ENCODE results near the gene TNIK. TPM values are rescaled to one million over a fixed set of nuclear protein-coding genes. Genes with fewer than 3 reads are reported as not detected.

Gene TNIK
- total RNA-seq, 1 experiment from 2014 or later: 22.4 TPM

- TF ChIP-seq CTCF (IDR thresholded peaks at IDR 0.05; ENCODE audit: insufficient read depth in 1 of 2, low read depth in 1 of 2, low read length in 1 of 2, severe bottlenecking in 1 of 2, unreplicated experiment in 1 of 2): no peak
- H3K36me3 ChIP-seq (ENCODE audit: control insufficient read depth, insufficient read depth, low read length): no peaks in the 10 kb centered on the region
- BruUV-seq (replicated peaks): no TSS peak
- no peaks in the 10 kb centered on the region for H3K27me3 ChIP-seq (replicated peaks; ENCODE audit: control insufficient read depth, insufficient read depth, low read length)
- Mint-ChIP-seq H3K27ac (ENCODE audit: unreplicated experiment) (no peak overlapping the region), H3K4me3 (ENCODE audit: unreplicated experiment) (no peak overlapping the region), H3K36me3 (ENCODE audit: insufficient read depth, unreplicated experiment) (no peaks in the 10 kb centered on the region), H3K27me3 (ENCODE audit: insufficient read depth, unreplicated experiment) (no peaks in the 10 kb centered on the region), H3K4me1 (ENCODE audit: low read depth, unreplicated experiment) (peaks cover 11% of the 10 kb centered on the region), H3K9me3 (ENCODE audit: unreplicated experiment) (no peaks in the 10 kb centered on the region)
- ChIA-PET CTCF (no interaction called here), POLR2A (no interaction called here)
- intact Hi-C loops (cut with micrococcal nuclease; ENCODE audit: unreplicated experiment): no loop called here
- no peak overlapping the region for H3K4me3 ChIP-seq (ENCODE audit: low read depth, low read length)
- no peaks in the 10 kb centered on the region for H3K4me1 ChIP-seq
- DNase-seq: no peak
- H3K9me3 ChIP-seq: no peaks in the 10 kb centered on the region
These were observed 205.9 kb downstream of the TNIK start for GRCh38 chr3:171254315-171254714.

GRCh38 chr3:171251835-171252234, 208.4 kb downstream of the TNIK start:
- Mint-ChIP-seq H3K27me3 (ENCODE audit: insufficient read depth, unreplicated experiment) (no peaks in the 10 kb centered on the region), H3K27ac (ENCODE audit: unreplicated experiment) (no peak overlapping the region), H3K4me3 (ENCODE audit: unreplicated experiment) (no peak overlapping the region), H3K4me1 (ENCODE audit: low read depth, unreplicated experiment) (no peaks in the 10 kb centered on the region), H3K9me3 (ENCODE audit: unreplicated experiment) (no peaks in the 10 kb centered on the region), H3K36me3 (ENCODE audit: insufficient read depth, unreplicated experiment) (no peaks in the 10 kb centered on the region)
- Histone ChIP-seq H3K36me3 (ENCODE audit: control insufficient read depth, insufficient read depth, low read length) (no peaks in the 10 kb centered on the region), H3K4me1 (0 out of 2 replicates have a peak, but pooled peaks cover 4% of the 10 kb centered on the region), H3K4me3 (ENCODE audit: low read depth, low read length) (no peak overlapping the region), H3K9me3 (no peaks in the 10 kb centered on the region), H3K27me3 (replicated peaks; ENCODE audit: control insufficient read depth, insufficient read depth, low read length) (no peaks in the 10 kb centered on the region)
- ChIA-PET CTCF (interaction anchor here (0.6 kb wide), 1 partner anchor 225 kb away, joined by 5 read pairs; the partner anchor contains the start of gene SLC2A2), POLR2A (no interaction called here)
- DNase-seq: no peak
- TF ChIP-seq CTCF (IDR thresholded peaks at IDR 0.05; ENCODE audit: insufficient read depth in 1 of 2, low read depth in 1 of 2, low read length in 1 of 2, severe bottlenecking in 1 of 2, unreplicated experiment in 1 of 2): no peak
- no TSS peak for BruUV-seq (replicated peaks)
- intact Hi-C loops (cut with micrococcal nuclease; ENCODE audit: unreplicated experiment): no loop called here

GRCh38 chr3:171250444-171250843, 209.8 kb downstream of the TNIK start:
- intact Hi-C loops (cut with micrococcal nuclease; ENCODE audit: unreplicated experiment): no loop called here
- Histone ChIP-seq H3K9me3 (no peaks in the 10 kb centered on the region), H3K4me3 (ENCODE audit: low read depth, low read length) (no peak overlapping the region), H3K36me3 (ENCODE audit: control insufficient read depth, insufficient read depth, low read length) (no peaks in the 10 kb centered on the region), H3K4me1 (0 out of 2 replicates have a peak, but pooled peaks cover 4% of the 10 kb centered on the region), H3K27me3 (replicated peaks; ENCODE audit: control insufficient read depth, insufficient read depth, low read length) (no peaks in the 10 kb centered on the region)
- no peaks in the 10 kb centered on the region for H3K4me1 Mint-ChIP-seq (ENCODE audit: low read depth, unreplicated experiment)
- no peak for DNase-seq
- no TSS peak for BruUV-seq (replicated peaks)
- no peaks in the 10 kb centered on the region for H3K9me3 Mint-ChIP-seq (ENCODE audit: unreplicated experiment)
- CTCF ChIA-PET: no interaction called here
- no peak overlapping the region for H3K4me3 Mint-ChIP-seq (ENCODE audit: unreplicated experiment)
- no peaks in the 10 kb centered on the region for H3K36me3 Mint-ChIP-seq (ENCODE audit: insufficient read depth, unreplicated experiment)
- POLR2A ChIA-PET: no interaction called here
- no peak overlapping the region for H3K27ac Mint-ChIP-seq (ENCODE audit: unreplicated experiment)
- H3K27me3 Mint-ChIP-seq (ENCODE audit: insufficient read depth, unreplicated experiment): no peaks in the 10 kb centered on the region
- no peak for TF ChIP-seq CTCF (IDR thresholded peaks at IDR 0.05; ENCODE audit: insufficient read depth in 1 of 2, low read depth in 1 of 2, low read length in 1 of 2, severe bottlenecking in 1 of 2, unreplicated experiment in 1 of 2)

All from Caco-2 (cell line).